ENCODE data around the gene MAL. TPM values are rescaled to one million over a fixed set of nuclear protein-coding genes. Genes with fewer than 3 reads are reported as not detected.

MAL gene
- total RNA-seq, 2 donors from 2014 or later, result 127 to 159 TPM

DNA sequence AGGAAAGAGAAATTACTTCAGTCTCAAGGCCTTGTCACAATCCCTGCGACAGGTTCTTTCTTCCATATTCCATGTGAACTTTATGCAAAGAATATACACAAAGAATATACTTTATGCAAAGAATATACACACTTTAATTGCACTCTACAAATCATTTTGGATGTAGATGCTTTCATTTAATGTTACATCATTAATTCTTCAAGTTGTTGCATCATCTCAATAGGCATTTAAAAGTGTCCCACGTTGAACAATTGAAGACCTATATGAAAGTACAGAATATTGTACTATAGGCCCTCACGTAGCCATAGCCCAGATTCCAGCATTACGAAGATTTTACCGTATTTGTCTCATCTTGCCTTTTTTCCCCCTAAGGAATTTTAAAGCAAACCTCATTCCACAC, 33.1 kb upstream of the MAL start:
- no peak for DNase-seq
- H3K36me3 Mint-ChIP-seq (ENCODE audit: low read depth), result no peaks in the 10 kb centered on the region

DNA sequence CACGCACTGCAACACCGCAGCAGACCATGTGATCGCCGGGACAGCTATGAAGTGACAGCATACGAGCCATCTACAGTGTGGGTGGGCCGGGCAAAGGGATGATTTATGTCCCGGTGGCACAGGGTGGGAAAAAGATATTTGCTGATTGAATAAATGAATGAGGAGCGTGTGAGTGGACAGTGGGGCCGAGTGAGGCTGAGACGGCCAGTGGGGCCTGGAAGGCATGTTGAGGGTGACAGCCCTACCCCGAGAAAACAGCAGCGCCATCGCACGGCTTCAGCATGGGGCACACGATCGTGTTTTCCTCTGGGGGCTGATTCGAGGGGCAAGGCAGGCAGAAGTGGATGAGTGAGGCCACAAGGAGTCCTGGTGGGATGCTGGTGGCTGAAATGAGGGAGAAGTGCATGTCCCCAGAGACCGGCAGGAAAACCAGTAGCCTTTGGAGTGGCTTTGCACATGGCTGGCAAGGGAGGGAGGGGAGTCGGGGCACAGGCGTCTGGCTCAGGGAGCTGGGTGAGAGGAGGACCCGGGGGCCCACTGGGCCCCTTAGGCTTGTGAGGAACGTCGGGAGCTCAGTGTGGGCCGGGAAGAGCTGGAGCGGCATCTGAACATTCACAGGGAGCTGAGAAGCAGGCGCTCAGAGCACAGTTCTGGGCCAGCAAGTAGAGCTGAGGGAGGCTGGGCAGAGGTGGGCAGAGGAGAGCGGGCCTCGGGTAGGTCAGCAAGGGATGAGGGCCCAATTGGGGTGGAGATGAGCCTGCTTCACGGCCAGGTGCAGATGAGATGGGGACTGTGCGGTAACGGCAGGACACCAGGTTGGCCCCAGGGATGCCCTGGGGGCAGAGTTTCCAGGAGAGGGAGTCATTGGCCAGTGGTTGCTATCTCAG, 32.1 kb upstream of the MAL start:
- H3K4me3 Mint-ChIP-seq, result no peak overlapping the region
- peaks cover 48% of the 10 kb centered on the region for H3K27me3 Mint-ChIP-seq
- ATAC-seq (no peak), DNase-seq (no peak)
- H3K9me3 ChIP-seq (ENCODE audit: control insufficient read depth, low read length, poor library complexity, severe bottlenecking), result no peaks in the 10 kb centered on the region
- H3K36me3 Mint-ChIP-seq (ENCODE audit: low read depth), result no peaks in the 10 kb centered on the region
- H3K27ac Mint-ChIP-seq, result no peak overlapping the region
- H3K4me1 Mint-ChIP-seq, result no peaks in the 10 kb centered on the region

More for the DNA sequence above, 33.1 kb upstream of the MAL start:
- no peaks in the 10 kb centered on the region for H3K9me3 ChIP-seq (ENCODE audit: control insufficient read depth, low read length, poor library complexity, severe bottlenecking)
- ATAC-seq, result no peak
- H3K4me3 Mint-ChIP-seq, result no peak overlapping the region
- H3K4me1 Mint-ChIP-seq, result no peaks in the 10 kb centered on the region
- H3K27ac Mint-ChIP-seq, result no peak overlapping the region
- H3K27me3 Mint-ChIP-seq, result peaks cover 45% of the 10 kb centered on the region

- ATAC-seq (no peak), DNase-seq (no peak)
- Mint-ChIP-seq H3K27me3 (peaks cover 49% of the 10 kb centered on the region), H3K4me3 (no peak overlapping the region), H3K4me1 (no peaks in the 10 kb centered on the region), H3K27ac (no peak overlapping the region), H3K36me3 (ENCODE audit: low read depth) (no peaks in the 10 kb centered on the region)
- no peaks in the 10 kb centered on the region for H3K9me3 ChIP-seq (ENCODE audit: control insufficient read depth, low read length, poor library complexity, severe bottlenecking)
Observed at GRCh38 chr2:94994063-94994913, 31.2 kb upstream of the MAL start.

DNA sequence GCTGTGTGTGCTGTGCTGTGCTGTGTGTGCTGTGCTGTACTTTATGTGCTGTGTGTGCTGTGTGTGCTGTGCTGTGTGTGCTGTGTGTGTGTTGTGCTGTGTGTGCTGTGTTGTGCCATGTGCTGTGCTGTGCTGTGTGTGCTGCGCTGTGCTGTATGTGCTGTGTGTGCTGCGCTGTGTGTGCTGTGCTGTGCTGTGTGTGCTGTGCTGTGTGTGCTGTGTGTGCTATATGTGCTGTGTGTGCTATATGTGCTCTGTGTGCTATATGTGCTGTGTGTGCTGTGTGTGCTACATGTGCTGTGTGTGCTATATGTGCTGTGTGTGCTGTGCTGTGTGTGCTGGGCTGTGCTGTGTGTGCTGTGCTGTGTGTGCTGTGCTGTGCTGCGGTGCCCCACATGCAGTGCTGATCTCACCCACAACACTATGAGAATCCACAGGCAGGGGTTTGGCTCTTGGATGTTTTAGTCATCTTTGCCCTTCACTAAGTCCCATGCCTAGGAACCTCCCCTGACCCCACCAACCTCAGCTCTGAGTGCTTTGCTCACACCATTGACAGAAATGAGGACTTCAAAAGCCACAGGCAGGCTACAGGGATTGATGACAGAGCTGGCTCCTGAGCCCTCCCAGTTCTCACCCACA, 30.5 kb upstream of the MAL start:
- no peaks in the 10 kb centered on the region for H3K9me3 ChIP-seq (ENCODE audit: control insufficient read depth, low read length, poor library complexity, severe bottlenecking)
- Mint-ChIP-seq H3K36me3 (ENCODE audit: low read depth) (no peaks in the 10 kb centered on the region), H3K27ac (no peak overlapping the region), H3K4me1 (no peaks in the 10 kb centered on the region), H3K27me3 (peaks cover 53% of the 10 kb centered on the region), H3K4me3 (no peak overlapping the region)
- no peak for DNase-seq
- no peak for ATAC-seq

- H3K27me3 Mint-ChIP-seq, result peaks cover 53% of the 10 kb centered on the region
- no peaks in the 10 kb centered on the region for H3K4me1 Mint-ChIP-seq
- H3K27ac Mint-ChIP-seq, result no peak overlapping the region
- no peak overlapping the region for H3K4me3 Mint-ChIP-seq
- H3K36me3 Mint-ChIP-seq (ENCODE audit: low read depth), result no peaks in the 10 kb centered on the region
- no peaks in the 10 kb centered on the region for H3K9me3 ChIP-seq (ENCODE audit: control insufficient read depth, low read length, poor library complexity, severe bottlenecking)
- DNase-seq (no peak), ATAC-seq (no peak)
Observed at GRCh38 chr2:94995553-94996304, 29.8 kb upstream of the MAL start.

DNA sequence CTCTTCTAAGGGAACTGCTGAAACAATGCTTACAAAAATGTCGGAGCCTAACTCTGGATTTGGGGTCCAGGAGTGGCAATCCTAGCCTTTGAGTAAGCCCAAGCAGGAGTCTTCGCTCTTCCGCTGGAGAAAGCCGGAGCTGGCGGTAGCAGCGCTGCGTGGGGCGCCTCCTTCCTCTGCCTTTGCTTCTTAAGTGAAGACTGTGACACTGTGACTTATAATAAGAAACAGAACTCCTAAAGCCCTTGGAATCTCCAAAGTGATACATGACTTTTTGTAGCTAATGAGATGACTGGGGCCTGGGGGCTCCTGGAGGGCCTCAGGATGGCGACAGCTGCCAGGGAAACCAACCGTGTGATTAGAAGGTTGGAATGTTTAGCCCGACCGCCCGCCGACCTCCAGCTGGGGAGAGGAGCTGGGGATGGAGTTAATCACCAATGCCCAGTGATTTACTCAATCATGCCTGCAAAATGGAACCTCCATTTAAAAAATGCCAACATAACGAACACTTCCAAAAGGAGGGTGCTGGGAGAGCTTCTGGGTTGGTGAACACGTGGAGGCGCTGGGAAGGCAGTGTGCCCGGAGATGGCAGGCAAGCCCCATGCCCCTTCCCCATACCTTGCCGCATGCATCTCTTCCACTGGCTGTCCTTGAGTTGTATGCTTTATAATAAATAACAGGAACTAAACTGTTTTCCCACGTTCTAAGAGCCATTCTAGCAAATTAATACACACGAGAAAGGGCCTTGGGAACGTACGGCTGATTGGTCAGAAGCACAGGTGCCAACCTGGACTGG, 29.0 kb upstream of the MAL start:
- DNase-seq, result no peak
- Mint-ChIP-seq H3K4me3 (no peak overlapping the region), H3K4me1 (no peaks in the 10 kb centered on the region), H3K36me3 (ENCODE audit: low read depth) (no peaks in the 10 kb centered on the region), H3K27me3 (peaks cover 53% of the 10 kb centered on the region), H3K27ac (no peak overlapping the region)
- H3K9me3 ChIP-seq (ENCODE audit: control insufficient read depth, low read length, poor library complexity, severe bottlenecking), result no peaks in the 10 kb centered on the region
- ATAC-seq, result no peak

DNA sequence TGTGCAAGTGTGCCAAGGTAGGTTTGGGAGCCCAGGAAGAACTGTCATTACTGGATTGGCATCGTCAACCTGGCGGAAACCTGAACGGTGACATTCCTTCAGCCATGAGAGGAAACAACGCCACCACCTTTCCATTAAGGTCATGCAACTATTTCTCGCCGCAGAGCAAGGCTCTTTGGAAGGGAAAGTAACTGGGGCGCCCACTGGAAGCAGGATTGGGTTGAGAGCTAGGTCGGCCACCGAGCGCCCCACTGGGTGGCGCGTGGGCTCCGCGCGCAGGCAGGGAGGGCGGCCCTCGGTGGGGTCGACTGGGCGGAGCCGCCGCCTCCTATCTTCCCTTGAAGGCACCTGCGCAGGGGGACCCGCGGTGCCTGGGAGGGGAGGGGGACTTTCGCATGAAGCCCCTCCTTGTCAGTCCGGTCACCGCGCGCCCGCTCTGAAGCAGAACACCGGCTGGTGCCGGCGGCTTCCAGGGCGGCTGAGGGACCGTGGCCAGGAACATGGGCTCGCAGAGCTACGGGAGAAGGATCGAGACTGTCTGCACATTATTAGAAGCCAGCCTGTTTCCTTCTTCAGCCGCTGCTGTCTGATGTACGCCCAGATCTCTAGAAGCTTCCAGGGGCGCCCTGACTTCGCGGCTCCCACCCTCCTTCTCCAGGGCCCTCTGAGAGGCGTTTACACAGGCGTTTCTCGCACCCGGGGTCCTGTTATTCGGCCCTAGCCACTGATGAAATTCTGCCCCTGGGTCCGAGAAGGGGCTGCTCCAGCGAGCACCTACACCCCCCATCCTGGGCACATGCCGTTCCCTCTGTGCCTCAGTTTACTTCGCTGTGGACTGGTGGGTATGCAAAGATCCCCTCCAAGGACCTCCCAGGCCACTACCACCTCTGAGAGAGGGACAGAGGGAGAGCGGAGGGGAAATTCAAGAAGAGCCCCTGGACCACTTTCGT, 27.3 kb upstream of the MAL start:
- no peak for ATAC-seq
- H3K9me3 ChIP-seq (ENCODE audit: control insufficient read depth, low read length, poor library complexity, severe bottlenecking), result no peaks in the 10 kb centered on the region
- DNase-seq, result no peak
- no peak overlapping the region for H3K4me3 Mint-ChIP-seq
- peaks cover 48% of the 10 kb centered on the region for H3K27me3 Mint-ChIP-seq
- H3K36me3 Mint-ChIP-seq (ENCODE audit: low read depth), result no peaks in the 10 kb centered on the region
- H3K27ac Mint-ChIP-seq, result no peak overlapping the region
- H3K4me1 Mint-ChIP-seq, result no peaks in the 10 kb centered on the region

- DNase-seq (no peak), ATAC-seq (no peak)
- no peaks in the 10 kb centered on the region for H3K36me3 Mint-ChIP-seq (ENCODE audit: low read depth)
- H3K4me1 Mint-ChIP-seq, result peaks cover 4% of the 10 kb centered on the region
- H3K4me3 Mint-ChIP-seq, result no peak overlapping the region
- H3K9me3 ChIP-seq (ENCODE audit: control insufficient read depth, low read length, poor library complexity, severe bottlenecking), result no peaks in the 10 kb centered on the region
- H3K27me3 Mint-ChIP-seq, result peaks cover 47% of the 10 kb centered on the region
- H3K27ac Mint-ChIP-seq, result no peak overlapping the region
Observed at GRCh38 chr2:94999431-94999883, 26.1 kb upstream of the MAL start.

- no peaks in the 10 kb centered on the region for H3K9me3 ChIP-seq (ENCODE audit: control insufficient read depth, low read length, poor library complexity, severe bottlenecking)
- Mint-ChIP-seq H3K36me3 (ENCODE audit: low read depth) (no peaks in the 10 kb centered on the region), H3K27ac (no peak overlapping the region), H3K4me3 (no peak overlapping the region), H3K27me3 (peaks cover 41% of the 10 kb centered on the region), H3K4me1 (peaks cover 6% of the 10 kb centered on the region)
- DNase-seq (no peak), ATAC-seq (no peak)
Observed at GRCh38 chr2:95001051-95001562, 24.4 kb upstream of the MAL start.

GRCh38 chr2:95001701-95002100, 23.8 kb upstream of the MAL start:
- ATAC-seq (no peak), DNase-seq (no peak)
- H3K27ac Mint-ChIP-seq, result no peak overlapping the region
- H3K27me3 Mint-ChIP-seq, result peaks cover 35% of the 10 kb centered on the region
- H3K36me3 Mint-ChIP-seq (ENCODE audit: low read depth), result no peaks in the 10 kb centered on the region
- no peaks in the 10 kb centered on the region for H3K9me3 ChIP-seq (ENCODE audit: control insufficient read depth, low read length, poor library complexity, severe bottlenecking)
- no peak overlapping the region for H3K4me3 Mint-ChIP-seq
- peaks cover 6% of the 10 kb centered on the region for H3K4me1 Mint-ChIP-seq

DNA sequence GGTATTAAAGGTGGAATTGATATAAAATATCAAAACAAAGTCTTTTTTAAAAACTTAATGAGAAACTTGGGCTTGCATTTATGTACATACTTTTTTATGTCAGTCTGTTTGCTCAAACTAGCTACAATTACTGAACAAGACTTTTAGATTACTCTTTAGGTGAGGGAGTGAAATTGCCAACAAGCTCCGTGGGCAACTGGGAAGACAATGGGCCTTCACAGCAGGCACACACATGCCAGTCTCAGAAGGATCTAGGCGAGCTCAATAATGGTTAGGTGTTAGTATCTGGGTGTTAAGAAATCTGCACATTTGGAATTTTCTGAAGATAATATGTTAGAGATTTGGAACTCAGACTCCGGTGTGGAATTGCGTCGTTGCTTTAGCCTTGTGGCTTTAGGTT, 23.0 kb upstream of the MAL start:
- H3K36me3 Mint-ChIP-seq (ENCODE audit: low read depth), result no peaks in the 10 kb centered on the region
- DNase-seq, result no peak
- H3K9me3 ChIP-seq (ENCODE audit: control insufficient read depth, low read length, poor library complexity, severe bottlenecking), result no peaks in the 10 kb centered on the region
- peaks cover 6% of the 10 kb centered on the region for H3K4me1 Mint-ChIP-seq
- ATAC-seq, result no peak
- no peak overlapping the region for H3K4me3 Mint-ChIP-seq
- no peak overlapping the region for H3K27ac Mint-ChIP-seq
- H3K27me3 Mint-ChIP-seq, result peaks cover 29% of the 10 kb centered on the region

Data from T-helper 17 cell (primary cell).